ENCODE measurements around the gene EIF2D. TPM values are rescaled to one million over a fixed set of nuclear protein-coding genes. Genes with fewer than 3 reads are reported as not detected.

EIF2D gene
- total and polyA plus RNA-seq, 2 of the 4 experiments (the other 2 are of a cell fraction) = 64.3 to 69.4 TPM

GRCh38 chr1:206651958-206652890 lies 40.0 kb upstream of the EIF2D start:
- no peak overlapping the region for H2AFZ ChIP-seq (replicated peaks; ENCODE audit: low read length, poor library complexity)
- no peak overlapping the region for H3K9ac ChIP-seq (ENCODE audit: low read depth, low read length)
- no peak overlapping the region for H3K4me2 ChIP-seq (ENCODE audit: low read depth, low read length)
- H2BK15ac ChIP-seq (ENCODE audit: low read depth, low read length) = no peak overlapping the region
- H3K79me1 ChIP-seq (ENCODE audit: low read depth in 1 of 2, low read length in 2 of 2) = peaks cover 10 to 26% of the 10 kb centered on the region in 2 experiments; a peak in 3 of 4 replicates
- no peak overlapping the region for H3K14ac ChIP-seq (replicated peaks; ENCODE audit: low read depth, low read length)
- H3K23ac ChIP-seq (ENCODE audit: low read depth, low read length) = no peak overlapping the region
- no peaks in the 10 kb centered on the region; the same call in none of the 2 replicates for H3K9me1 ChIP-seq (ENCODE audit: insufficient read depth, low read length)
- CTCF ChIA-PET = interaction anchor here (3.0 kb wide), 1 partner anchor 12 kb away, joined by 12 read pairs; no protein-coding TSS in a partner anchor
- H3K4me1 ChIP-seq (ENCODE audit: control insufficient read depth, insufficient read depth, low read length) = peaks cover 2% of the 10 kb centered on the region; the same call in 1 of the 2 replicates
- H3K18ac ChIP-seq (ENCODE audit: low read depth, low read length) = no peak overlapping the region
- no peak overlapping the region for H2BK120ac ChIP-seq (ENCODE audit: low read depth, low read length)
- H4K8ac ChIP-seq (ENCODE audit: low read depth in 2 of 2, low read length in 2 of 2) = no peak overlapping the region
- H2BK20ac ChIP-seq (ENCODE audit: low read depth, low read length) = no peak overlapping the region
- no peak overlapping the region for H4K91ac ChIP-seq (ENCODE audit: insufficient read depth, low read depth, low read length)
- H4K20me1 ChIP-seq (ENCODE audit: insufficient read depth, low read length) = no peaks in the 10 kb centered on the region
- peaks cover 2% of the 10 kb centered on the region; the same call in 1 of the 2 replicates for H3K9me3 ChIP-seq (ENCODE audit: control insufficient read depth, insufficient read depth, low read length)
- H3K27ac ChIP-seq (ENCODE audit: insufficient read depth, low read length) = no peak overlapping the region
- H3K4ac ChIP-seq (ENCODE audit: low read depth, low read length) = no peak overlapping the region
- ATAC-seq (ENCODE audit: low read depth) = no peak
- H3K27me3 ChIP-seq (ENCODE audit: control insufficient read depth, insufficient read depth, low read length) = no peaks in the 10 kb centered on the region
- H2AK5ac ChIP-seq (ENCODE audit: low read depth, low read length) = no peak overlapping the region
- no peak overlapping the region for H4K5ac ChIP-seq (ENCODE audit: low read depth, low read length)
- H3K56ac ChIP-seq (ENCODE audit: extremely low read depth, insufficient read depth, low read length) = no peak overlapping the region
- dilution Hi-C loops (cut with HindIII; ENCODE audit: low sequenced_read_pairs, unreplicated experiment) = no loop called here
- H3K36me3 ChIP-seq (ENCODE audit: control insufficient read depth, insufficient read depth, low read length) = peaks cover 13% of the 10 kb centered on the region
- intact Hi-C loops (cut with micrococcal nuclease) = no loop called here
- no TSS peak for BruUV-seq (replicated peaks)
- in situ Hi-C loops (cut with MboI; ENCODE audit: low sequenced_read_pairs) = no loop called here
- WGBS, 2 experiments (ENCODE audit: extremely low coverage in 2 of 2, insufficient read length in 1 of 2) = 100% methylated on average over 1 of the region's 5 CpGs; no CpG with 5 or more reads in 1 of the 2 experiments
- no peak overlapping the region for H2AK9ac ChIP-seq (replicated peaks; ENCODE audit: low read depth, low read length, poor library complexity)
- POLR2A ChIA-PET (ENCODE audit: unreplicated experiment) = no interaction called here
- H2BK5ac ChIP-seq (ENCODE audit: low read depth, low read length, poor library complexity, severe bottlenecking) = no peak overlapping the region
- no peak overlapping the region for H3K4me3 ChIP-seq (ENCODE audit: insufficient read depth, low read depth, low read length)
- DNase-seq = no peak
- TF ChIP-seq MAZ (IDR thresholded peaks at IDR 0.05; ENCODE audit: borderline replicate concordance, low read depth, low read length) (no peak), RAD21 (IDR thresholded peaks at IDR 0.05; ENCODE audit: low read length) (no peak), USF2 (IDR thresholded peaks at IDR 0.05; ENCODE audit: low read depth, low read length) (no peak), SMC3 (IDR thresholded peaks at IDR 0.05; ENCODE audit: low read depth, low read length) (no peak), MAFK (IDR thresholded peaks at IDR 0.05; ENCODE audit: low read depth, low read length) (no peak), CHD1 (IDR thresholded peaks at IDR 0.05; ENCODE audit: low read depth, low read length) (no peak), RCOR1 (IDR thresholded peaks at IDR 0.05; ENCODE audit: insufficient replicate concordance, low read length) (no peak), POLR2A (IDR thresholded peaks at IDR 0.05; ENCODE audit: low read depth, low read length) (no peak), MXI1 (IDR thresholded peaks at IDR 0.05; ENCODE audit: borderline replicate concordance, low read depth, low read length) (no peak), ELK1 (IDR thresholded peaks at IDR 0.05; ENCODE audit: borderline replicate concordance, low read depth, low read length) (no peak), BHLHE40 (IDR thresholded peaks at IDR 0.05; ENCODE audit: low read depth, low read length) (no peak), NFE2L2 (IDR thresholded peaks at IDR 0.05; ENCODE audit: low read depth, low read length) (no peak), CEBPB (IDR thresholded peaks at IDR 0.05; ENCODE audit: low read depth, low read length) (no peak)
- TF ChIP-seq, protein P1, sequence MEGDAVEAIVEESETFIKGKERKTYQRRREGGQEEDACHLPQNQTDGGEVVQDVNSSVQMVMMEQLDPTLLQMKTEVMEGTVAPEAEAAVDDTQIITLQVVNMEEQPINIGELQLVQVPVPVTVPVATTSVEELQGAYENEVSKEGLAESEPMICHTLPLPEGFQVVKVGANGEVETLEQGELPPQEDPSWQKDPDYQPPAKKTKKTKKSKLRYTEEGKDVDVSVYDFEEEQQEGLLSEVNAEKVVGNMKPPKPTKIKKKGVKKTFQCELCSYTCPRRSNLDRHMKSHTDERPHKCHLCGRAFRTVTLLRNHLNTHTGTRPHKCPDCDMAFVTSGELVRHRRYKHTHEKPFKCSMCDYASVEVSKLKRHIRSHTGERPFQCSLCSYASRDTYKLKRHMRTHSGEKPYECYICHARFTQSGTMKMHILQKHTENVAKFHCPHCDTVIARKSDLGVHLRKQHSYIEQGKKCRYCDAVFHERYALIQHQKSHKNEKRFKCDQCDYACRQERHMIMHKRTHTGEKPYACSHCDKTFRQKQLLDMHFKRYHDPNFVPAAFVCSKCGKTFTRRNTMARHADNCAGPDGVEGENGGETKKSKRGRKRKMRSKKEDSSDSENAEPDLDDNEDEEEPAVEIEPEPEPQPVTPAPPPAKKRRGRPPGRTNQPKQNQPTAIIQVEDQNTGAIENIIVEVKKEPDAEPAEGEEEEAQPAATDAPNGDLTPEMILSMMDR (conservative IDR thresholded peaks at IDR 0.05; ENCODE audit: low read depth, low read length) = no peak
